ENCODE measurements around the gene PPIL1. TPM values are rescaled to one million over a fixed set of nuclear protein-coding genes. Genes with fewer than 3 reads are reported as not detected.
A peak's percentile ranks its signal among the peaks of the same experiment; 100 is the strongest.

Gene PPIL1
- total and polyA plus RNA-seq, 2 of the 8 experiments (the other 6 are each of a cell fraction or from before 2014, with no cell fraction given), result 83.7 to 86.5 TPM

DNA sequence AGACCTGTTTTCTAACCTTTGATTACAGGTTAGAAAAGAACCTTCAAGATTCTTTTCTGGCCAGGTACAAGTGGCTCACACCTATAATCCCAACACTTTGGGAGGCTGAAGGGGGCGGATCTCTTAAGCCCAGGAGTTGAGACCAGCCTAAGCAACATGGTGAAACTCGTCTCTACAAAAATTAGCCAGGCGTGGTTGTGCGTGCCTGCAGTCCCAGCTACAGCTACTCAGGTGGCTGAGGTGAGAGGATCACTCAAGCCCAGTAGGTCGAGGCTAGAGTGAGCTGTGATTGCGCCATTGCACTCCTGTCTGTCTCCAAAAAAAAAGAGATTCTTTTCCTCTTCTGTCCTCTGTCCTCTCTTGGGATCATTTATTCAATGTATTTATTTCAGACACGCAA lies 14.5 kb downstream of the PPIL1 start:
- Histone ChIP-seq H4K5ac (ENCODE audit: insufficient read length, low read depth, low read length) (no peak overlapping the region), H2AK5ac (ENCODE audit: low read depth, low read length) (no peak overlapping the region), H3K9me3 (ENCODE audit: insufficient read depth in 2 of 2, low read depth in 1 of 2, low read length in 1 of 2) (peaks cover 0 to 3% of the 10 kb centered on the region in 2 experiments; a peak in 2 of 4 replicates), H4K91ac (replicated peaks; ENCODE audit: insufficient read length, low read length) (peak overlapping the region; percentile 62), H2BK5ac (ENCODE audit: low read depth, low read length) (peak overlapping the region; percentile 78; the same call in 1 of the 2 replicates), H3K18ac (ENCODE audit: extremely low read depth, low read length) (no peak overlapping the region), H3K36me3 (ENCODE audit: control insufficient read depth in 2 of 4, insufficient read depth in 4 of 4, low read length in 3 of 4) (peaks cover 8 to 34% (median 22%) of the 10 kb centered on the region in 4 experiments; a peak in 7 of 8 replicates), H3K79me1 (ENCODE audit: low read depth, low read length) (peaks cover 24% of the 10 kb centered on the region), H3K27ac (ENCODE audit: low read depth, low read length) (no peak overlapping the region), H3K4me3 (ENCODE audit: extremely low read depth in 1 of 4, insufficient read depth in 2 of 4, low read depth in 3 of 4, low read length in 4 of 4) (no peak overlapping the region), H2BK15ac (ENCODE audit: low read length) (no peak overlapping the region), H3K23me2 (ENCODE audit: low read depth, low read length) (no peaks in the 10 kb centered on the region; the same call in 1 of the 2 replicates), H3K23ac (ENCODE audit: insufficient read length) (no peak overlapping the region), H2BK20ac (ENCODE audit: low read length) (peak overlapping the region; percentile 80; the same call in 1 of the 2 replicates), H3K4me1 (replicated peaks in 1 of 4; ENCODE audit: control insufficient read depth in 3 of 4, insufficient read depth in 4 of 4, low read length in 3 of 4) (peaks cover 2 to 11% (median 3%) of the 10 kb centered on the region in 4 experiments; a peak in 5 of 7 replicates), H3K56ac (replicated peaks; ENCODE audit: insufficient read length, low read depth, low read length) (no peak overlapping the region), H2BK120ac (replicated peaks; ENCODE audit: low read depth, low read length) (no peak overlapping the region), H4K20me1 (replicated peaks in 1 of 2; ENCODE audit: control insufficient read depth in 1 of 2, insufficient read depth in 2 of 2, low read length in 2 of 2) (peaks cover 5 to 10% of the 10 kb centered on the region in 2 experiments), H3K79me2 (ENCODE audit: control insufficient read depth in 1 of 2, insufficient read depth in 2 of 2, low read length in 2 of 2) (peaks cover 3 to 61% of the 10 kb centered on the region in 2 experiments), H4K8ac (ENCODE audit: extremely low read depth, insufficient read depth, low read length) (no peak overlapping the region), H3K9ac (replicated peaks in 1 of 4; ENCODE audit: extremely low read depth in 1 of 4, low read depth in 3 of 4, low read length in 3 of 4) (no peak overlapping the region), H2AFZ (ENCODE audit: low read length) (no peak overlapping the region), H3K14ac (ENCODE audit: insufficient read length) (no peak overlapping the region), H3K4ac (replicated peaks; ENCODE audit: insufficient read length, low read depth, low read length) (no peak overlapping the region), H3K27me3 (replicated peaks in 1 of 4; ENCODE audit: control insufficient read depth in 3 of 4, extremely low read depth in 1 of 4, insufficient read depth in 3 of 4, low read length in 3 of 4) (no peaks in the 10 kb centered on the region), H2BK12ac (ENCODE audit: low read depth, low read length) (no peak overlapping the region), H3K4me2 (ENCODE audit: insufficient read depth in 1 of 2, low read depth in 2 of 2, low read length in 2 of 2) (no peak overlapping the region)
- 91% methylated on average over 7 of the region's 7 CpGs; no CpG with 5 or more reads in 1 of the 2 experiments for WGBS, 2 experiments (ENCODE audit: extremely low coverage in 1 of 2, insufficient coverage in 1 of 2, insufficient read length in 1 of 2, insufficient replicate concordance in 2 of 2, low coverage in 1 of 2, low lambda C conversion rate in 2 of 2, missing lambda C conversion rate in 1 of 2)
- DNase-seq (ENCODE audit: low read depth in 1 of 2, low spot score in 2 of 2), result no peak
- CTCF ChIA-PET (ENCODE audit: partially characterized antibody), result interaction anchor here (0.6 to 12.6 kb wide), 7 partner anchors 11 to 882 kb away, joined by 3 to 99 read pairs (median 3); no protein-coding TSS in a partner anchor
- POLR2A ChIA-PET (ENCODE audit: partially characterized antibody), result interaction anchor here (1.4 to 1.5 kb wide), 2 partner anchors 11 to 14 kb away, joined by 5 to 6 read pairs; partner anchors contain the start of gene PPIL1
- FAIRE-seq, result no peak
- no peak for TF ChIP-seq POLR2AphosphoS5 (IDR thresholded peaks at IDR 0.05; ENCODE audit: low read depth, low read length)
- TF ChIP-seq, protein P1, sequence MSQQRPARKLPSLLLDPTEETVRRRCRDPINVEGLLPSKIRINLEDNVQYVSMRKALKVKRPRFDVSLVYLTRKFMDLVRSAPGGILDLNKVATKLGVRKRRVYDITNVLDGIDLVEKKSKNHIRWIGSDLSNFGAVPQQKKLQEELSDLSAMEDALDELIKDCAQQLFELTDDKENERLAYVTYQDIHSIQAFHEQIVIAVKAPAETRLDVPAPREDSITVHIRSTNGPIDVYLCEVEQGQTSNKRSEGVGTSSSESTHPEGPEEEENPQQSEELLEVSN (IDR thresholded peaks at IDR 0.05), result no peak
- TF ChIP-seq KDM1A (IDR thresholded peaks at IDR 0.05; ENCODE audit: borderline replicate concordance, low read length), result no peak
- no peak for TF ChIP-seq TBP (IDR thresholded peaks at IDR 0.05; ENCODE audit: low read depth, low read length)
- no peak for TF ChIP-seq GTF2F1 (IDR thresholded peaks at IDR 0.05; ENCODE audit: borderline replicate concordance, low read depth, low read length)
- no peak for TF ChIP-seq KDM4A (IDR thresholded peaks at IDR 0.05; ENCODE audit: low read depth, low read length, severe bottlenecking)
- no peak for TF ChIP-seq SP4 (IDR thresholded peaks at IDR 0.05; ENCODE audit: low read length)
- TF ChIP-seq CBX8 (IDR thresholded peaks at IDR 0.05; ENCODE audit: borderline replicate concordance, low read depth, low read length), result no peak
- TF ChIP-seq NANOG (IDR thresholded peaks at IDR 0.05; ENCODE audit: insufficient read depth, low read depth, low read length, poor library complexity, severe bottlenecking), result no peak
- no peak for TF ChIP-seq EGR1 (IDR thresholded peaks at IDR 0.05; ENCODE audit: borderline replicate concordance, low read depth, low read length)
- no peak for TF ChIP-seq RAD21 (IDR thresholded peaks at IDR 0.05 in 1 of 2, conservative IDR thresholded peaks at IDR 0.05 in 1 of 2; ENCODE audit: low read depth in 2 of 2, low read length in 2 of 2)
- TF ChIP-seq SIRT6 (IDR thresholded peaks at IDR 0.05; ENCODE audit: low read length), result no peak
- no peak for TF ChIP-seq TAF7 (optimal IDR thresholded peaks at IDR 0.05; ENCODE audit: borderline replicate concordance, low read depth, low read length)
